Activated CD8-positive, alpha-beta memory T cell treated with anti-CD3 and anti-CD28 coated beads, Interleukin-2, amount 10 ng/mL, durations not matched to agents 7 days and 5 days (primary cell): Measurements from ENCODE around the gene B4GALT1. TPM values are rescaled to one million over a fixed set of nuclear protein-coding genes. Genes with fewer than 3 reads are reported as not detected.

Experiments
- ATAC-seq: fragments of 150-1000 bp; cut with Tn5 transposase; one replicate; pipeline ENCODE4 v1.10.0; 2021; ENCODE audit warnings: moderate library complexity
- CTCF ChIA-PET: fragments of 350-600 bp; sonication (Branson Sonifier 250); formaldehyde crosslinking; loops from one replicate; lab custom pipeline; 2021; ENCODE audit warnings: antibody characterized with exemption; lab: Charles Lee
- DNase-seq: peaks from one replicate; pipeline ENCODE4 v3.0.0-alpha.2; 2020
- H3K27ac Mint-ChIP-seq: one replicate; pipeline ENCODE4 v1.8.0; 2021; ENCODE audit warnings: mild to moderate bottlenecking, mixed read lengths
- H3K27me3 Mint-ChIP-seq: one replicate; pipeline ENCODE4 v1.8.0; 2021; ENCODE audit warnings: mixed read lengths
- H3K36me3 Mint-ChIP-seq: one replicate; pipeline ENCODE4 v1.8.0; 2021; ENCODE audit warnings: mild to moderate bottlenecking, mixed read lengths
- H3K4me1 Mint-ChIP-seq: one replicate; pipeline ENCODE4 v1.8.0; 2021; ENCODE audit warnings: mixed read lengths
- H3K4me3 Mint-ChIP-seq: one replicate; pipeline ENCODE4 v1.8.0; 2021; ENCODE audit warnings: mild to moderate bottlenecking, moderate library complexity, mixed read lengths
- H3K9me3 Mint-ChIP-seq: one replicate; pipeline ENCODE4 v1.8.0; 2022; ENCODE audit warnings: low read depth, mixed read lengths
- total RNA-seq, 2 experiments: library from RNA; stranded (reverse); gene quantifications; one replicate each; pipeline ENCODE4 v1.2.3, GENCODE V29; 2021

Gene B4GALT1
- total RNA-seq, 2 experiments from 2014 or later = 33.8 to 35.2 TPM

- H3K27me3 Mint-ChIP-seq = no peaks in the 10 kb centered on the region
- peaks cover 20% of the 10 kb centered on the region for H3K36me3 Mint-ChIP-seq
- CTCF ChIA-PET = no interaction called here
- peaks cover 6% of the 10 kb centered on the region for H3K4me1 Mint-ChIP-seq
- H3K9me3 Mint-ChIP-seq = no peaks in the 10 kb centered on the region
- H3K4me3 Mint-ChIP-seq = no peak overlapping the region
- peak; percentile 35 for DNase-seq
- no peak overlapping the region for H3K27ac Mint-ChIP-seq
- no peak for ATAC-seq
Measured at GRCh38 chr9:33111631-33112030, 55.5 kb downstream of the B4GALT1 start.

GRCh38 chr9:33110686-33111085 is 56.5 kb downstream of the B4GALT1 start:
- ATAC-seq (no peak), DNase-seq (peak; percentile 38)
- CTCF ChIA-PET = no interaction called here
- Mint-ChIP-seq H3K27ac (no peak overlapping the region), H3K27me3 (no peaks in the 10 kb centered on the region), H3K4me3 (no peak overlapping the region), H3K4me1 (peaks cover 3% of the 10 kb centered on the region), H3K36me3 (peaks cover 19% of the 10 kb centered on the region), H3K9me3 (no peaks in the 10 kb centered on the region)

- no peaks in the 10 kb centered on the region for H3K27me3 Mint-ChIP-seq
- H3K36me3 Mint-ChIP-seq = peaks cover 18% of the 10 kb centered on the region
- ATAC-seq (no peak), DNase-seq (peak; percentile 16)
- no peak overlapping the region for H3K27ac Mint-ChIP-seq
- CTCF ChIA-PET = interaction anchor here (1.7 kb wide), 1 partner anchor 60 kb away, joined by 6 read pairs; no protein-coding TSS in a partner anchor
- peaks cover 3% of the 10 kb centered on the region for H3K4me1 Mint-ChIP-seq
- H3K4me3 Mint-ChIP-seq = no peak overlapping the region
- H3K9me3 Mint-ChIP-seq = no peaks in the 10 kb centered on the region
Measured at GRCh38 chr9:33109850-33110595, 57.1 kb downstream of the B4GALT1 start.

- H3K27ac Mint-ChIP-seq = no peak overlapping the region
- CTCF ChIA-PET = interaction anchor here (1.7 kb wide), 1 partner anchor 61 kb away, joined by 6 read pairs; no protein-coding TSS in a partner anchor
Measured at GRCh38 chr9:33109097-33109496, 58.0 kb downstream of the B4GALT1 start.

GRCh38 chr9:33108472-33108871 is 58.7 kb downstream of the B4GALT1 start:
- DNase-seq (peak; percentile 35), ATAC-seq (no peak)
- Mint-ChIP-seq H3K27me3 (no peaks in the 10 kb centered on the region), H3K4me3 (no peak overlapping the region), H3K9me3 (no peaks in the 10 kb centered on the region), H3K4me1 (no peaks in the 10 kb centered on the region), H3K27ac (no peak overlapping the region), H3K36me3 (peaks cover 8% of the 10 kb centered on the region)
- CTCF ChIA-PET = interaction anchor here (1.7 kb wide), 1 partner anchor 62 kb away, joined by 6 read pairs; no protein-coding TSS in a partner anchor

More at GRCh38 chr9:33109097-33109496, 58.0 kb downstream of the B4GALT1 start:
- DNase-seq = peak; percentile 38
- H3K27me3 Mint-ChIP-seq = no peaks in the 10 kb centered on the region
- no peaks in the 10 kb centered on the region for H3K9me3 Mint-ChIP-seq
- no peak for ATAC-seq
- peaks cover 2% of the 10 kb centered on the region for H3K4me1 Mint-ChIP-seq
- H3K4me3 Mint-ChIP-seq = no peak overlapping the region
- H3K36me3 Mint-ChIP-seq = peaks cover 14% of the 10 kb centered on the region

GRCh38 chr9:33107762-33108161 is 59.4 kb downstream of the B4GALT1 start:
- no peak for ATAC-seq
- Mint-ChIP-seq H3K27ac (no peak overlapping the region), H3K27me3 (no peaks in the 10 kb centered on the region), H3K4me3 (no peak overlapping the region), H3K36me3 (peaks cover 6% of the 10 kb centered on the region), H3K9me3 (no peaks in the 10 kb centered on the region), H3K4me1 (no peaks in the 10 kb centered on the region)
- DNase-seq = no peak
- CTCF ChIA-PET = no interaction called here

GRCh38 chr9:33106827-33107621 is 60.1 kb downstream of the B4GALT1 start:
- Mint-ChIP-seq H3K9me3 (no peaks in the 10 kb centered on the region), H3K36me3 (peaks cover 1% of the 10 kb centered on the region), H3K27me3 (no peaks in the 10 kb centered on the region), H3K4me3 (no peak overlapping the region), H3K27ac (no peak overlapping the region), H3K4me1 (no peaks in the 10 kb centered on the region)
- CTCF ChIA-PET = no interaction called here
- ATAC-seq = no peak
- DNase-seq = peak; percentile 27

GRCh38 chr9:33106372-33106771 is 60.8 kb downstream of the B4GALT1 start:
- H3K36me3 Mint-ChIP-seq = no peaks in the 10 kb centered on the region
- no peaks in the 10 kb centered on the region for H3K9me3 Mint-ChIP-seq
- no peak overlapping the region for H3K27ac Mint-ChIP-seq
- H3K4me3 Mint-ChIP-seq = no peak overlapping the region
- H3K4me1 Mint-ChIP-seq = no peaks in the 10 kb centered on the region
- ATAC-seq (no peak), DNase-seq (no peak)
- H3K27me3 Mint-ChIP-seq = no peaks in the 10 kb centered on the region
- CTCF ChIA-PET = no interaction called here

- Mint-ChIP-seq H3K4me1 (peaks cover 2% of the 10 kb centered on the region), H3K27me3 (no peaks in the 10 kb centered on the region), H3K9me3 (no peaks in the 10 kb centered on the region), H3K27ac (no peak overlapping the region), H3K36me3 (no peaks in the 10 kb centered on the region), H3K4me3 (no peak overlapping the region)
- CTCF ChIA-PET = interaction anchor here (1.1 kb wide), 1 partner anchor 127 kb away, joined by 3 read pairs; no protein-coding TSS in a partner anchor
- DNase-seq (peak; percentile 14), ATAC-seq (no peak)
Measured at GRCh38 chr9:33105959-33106358, 61.2 kb downstream of the B4GALT1 start.

- H3K4me1 Mint-ChIP-seq = peaks cover 3% of the 10 kb centered on the region
- H3K36me3 Mint-ChIP-seq = no peaks in the 10 kb centered on the region
Measured at GRCh38 chr9:33105504-33105903, 61.6 kb downstream of the B4GALT1 start.

GRCh38 chr9:33104401-33104800 is 62.7 kb downstream of the B4GALT1 start:
- DNase-seq (no peak), ATAC-seq (no peak)
- H3K27me3 Mint-ChIP-seq = no peaks in the 10 kb centered on the region
- H3K9me3 Mint-ChIP-seq = no peaks in the 10 kb centered on the region
- H3K36me3 Mint-ChIP-seq = no peaks in the 10 kb centered on the region
- no peak overlapping the region for H3K4me3 Mint-ChIP-seq
- H3K4me1 Mint-ChIP-seq = peaks cover 6% of the 10 kb centered on the region
- no peak overlapping the region for H3K27ac Mint-ChIP-seq
- CTCF ChIA-PET = no interaction called here

More at GRCh38 chr9:33105504-33105903, 61.6 kb downstream of the B4GALT1 start:
- Mint-ChIP-seq H3K9me3 (no peaks in the 10 kb centered on the region), H3K4me3 (no peak overlapping the region), H3K27me3 (no peaks in the 10 kb centered on the region), H3K27ac (no peak overlapping the region)
- CTCF ChIA-PET = interaction anchor here (1.1 kb wide), 1 partner anchor 128 kb away, joined by 3 read pairs; no protein-coding TSS in a partner anchor
- ATAC-seq = no peak
- no peak for DNase-seq

GRCh38 chr9:33103501-33104281 is 63.4 kb downstream of the B4GALT1 start:
- CTCF ChIA-PET = no interaction called here
- Mint-ChIP-seq H3K4me3 (no peak overlapping the region), H3K27ac (no peak overlapping the region), H3K9me3 (no peaks in the 10 kb centered on the region), H3K4me1 (peaks cover 6% of the 10 kb centered on the region), H3K36me3 (no peaks in the 10 kb centered on the region), H3K27me3 (no peaks in the 10 kb centered on the region)
- DNase-seq (no peak), ATAC-seq (no peak)
